H9 (cell line): Measurements from ENCODE around the gene BMP5. TPM values are rescaled to one million over a fixed set of nuclear protein-coding genes. Genes with fewer than 3 reads are reported as not detected.

ENCODE experiments used
- DNase-seq: peaks from one replicate; pipeline ENCODE4 v3.0.0-alpha.2; 2017
- H2AFZ ChIP-seq: one replicate; pipeline ENCODE4 v1.6.1; 2013; ENCODE audit warnings: mild to moderate bottlenecking, low read length, control low read depth, moderate library complexity
- H2AK5ac ChIP-seq: 2 replicates; pipeline ENCODE4 v1.6.1; 2013; ENCODE audit warnings: low read length, control low read depth, mixed read lengths; ENCODE audit not compliant: insufficient read length
- H2BK120ac ChIP-seq: one replicate; pipeline ENCODE4 v1.6.1; 2013; ENCODE audit warnings: low read depth, mild to moderate bottlenecking, low read length, control low read depth, inconsistent platforms; ENCODE audit not compliant: poor library complexity, severe bottlenecking
- H2BK12ac ChIP-seq: 2 replicates; pipeline ENCODE4 v1.6.1; 2013; ENCODE audit warnings: low read length, control low read depth, mixed read lengths, low read depth; ENCODE audit not compliant: insufficient read length
- H2BK15ac ChIP-seq: 2 replicates; pipeline ENCODE4 v1.6.1; 2013; ENCODE audit warnings: low read depth, low read length, control low read depth
- H2BK20ac ChIP-seq: one replicate; pipeline ENCODE4 v1.6.1; 2013; ENCODE audit warnings: low read depth, mild to moderate bottlenecking, low read length, control low read depth, inconsistent platforms; ENCODE audit not compliant: poor library complexity, severe bottlenecking
- H2BK5ac ChIP-seq: 2 replicates; pipeline ENCODE4 v1.6.1; 2013; ENCODE audit warnings: low read length, control low read depth, mixed read lengths; ENCODE audit not compliant: insufficient read length
- H3K14ac ChIP-seq: 2 replicates; pipeline ENCODE4 v1.6.1; 2013; ENCODE audit warnings: low read length, control low read depth; ENCODE audit not compliant: insufficient read depth
- H3K18ac ChIP-seq: 2 replicates; pipeline ENCODE4 v1.6.1; 2013; ENCODE audit warnings: low read depth, mild to moderate bottlenecking, mixed read lengths, low read length, control low read depth; ENCODE audit not compliant: insufficient read length
- H3K23ac ChIP-seq: 2 replicates; pipeline ENCODE4 v1.6.1; 2013; ENCODE audit warnings: low read length, control low read depth, mixed read lengths, low read depth; ENCODE audit not compliant: insufficient read length
- H3K23me2 ChIP-seq: 2 replicates; pipeline ENCODE4 v1.6.1; 2013; ENCODE audit warnings: low read depth, mild to moderate bottlenecking, mixed read lengths, low read length, control low read depth; ENCODE audit not compliant: insufficient read length, poor library complexity, severe bottlenecking
- H3K27ac ChIP-seq: 2 replicates; pipeline ENCODE4 v1.5.1; 2013; ENCODE audit warnings: low read length, control low read depth, mixed read lengths, low read depth; ENCODE audit not compliant: insufficient read length
- H3K27me3 ChIP-seq: 2 replicates; pipeline ENCODE4 v1.6.1; 2013; ENCODE audit warnings: low read length, control low read depth, inconsistent platforms; ENCODE audit not compliant: insufficient read depth
- H3K4ac ChIP-seq: 2 replicates; pipeline ENCODE4 v1.6.1; 2013; ENCODE audit warnings: low read depth, mild to moderate bottlenecking, control low read depth, inconsistent platforms, low read length, moderate library complexity
- H3K4me1 ChIP-seq: 2 replicates; pipeline ENCODE4 v1.6.1; 2013; ENCODE audit warnings: low read length, control low read depth, inconsistent platforms; ENCODE audit not compliant: insufficient read depth
- H3K4me2 ChIP-seq: 2 replicates; pipeline ENCODE4 v1.6.1; 2013; ENCODE audit warnings: low read length, control low read depth, mixed read lengths; ENCODE audit not compliant: insufficient read length, insufficient read depth
- H3K56ac ChIP-seq: 2 replicates; pipeline ENCODE4 v1.6.1; 2013; ENCODE audit warnings: low read depth, mild to moderate bottlenecking, mixed read lengths, low read length, control low read depth; ENCODE audit not compliant: insufficient read length
- H3K79me1 ChIP-seq: 2 replicates; pipeline ENCODE4 v1.6.1; 2013; ENCODE audit warnings: low read depth, mild to moderate bottlenecking, moderate library complexity, low read length, control low read depth, inconsistent platforms; ENCODE audit not compliant: insufficient read depth, poor library complexity, severe bottlenecking
- H3K79me2 ChIP-seq: 2 replicates; pipeline ENCODE4 v1.6.1; 2013; ENCODE audit warnings: low read length, control low read depth, inconsistent platforms; ENCODE audit not compliant: insufficient read depth
- H3K9ac ChIP-seq: 2 replicates; pipeline ENCODE4 v1.6.1; 2013; ENCODE audit warnings: low read length, control low read depth, mixed read lengths; ENCODE audit not compliant: insufficient read length; ENCODE audit errors: extremely low read depth
- H3K9me3 ChIP-seq: one replicate; pipeline ENCODE4 v1.6.1; 2013; ENCODE audit warnings: low read depth, low read length, inconsistent platforms; ENCODE audit not compliant: control insufficient read depth
- H3T11ph ChIP-seq: one replicate; pipeline ENCODE4 v1.6.1; 2013; ENCODE audit warnings: mild to moderate bottlenecking, low read length, control low read depth, inconsistent platforms
- H4K20me1 ChIP-seq: one replicate; pipeline ENCODE4 v1.6.1; 2013; ENCODE audit not compliant: control insufficient read depth, insufficient read length, insufficient read depth
- H4K5ac ChIP-seq: 2 replicates; pipeline ENCODE4 v1.6.1; 2013; ENCODE audit warnings: low read depth, mild to moderate bottlenecking, mixed read lengths, low read length, control low read depth; ENCODE audit not compliant: insufficient read length
- H4K8ac ChIP-seq: replicated peaks from 2 replicates; pipeline ENCODE4 v1.6.1; 2013; ENCODE audit warnings: low read length, control low read depth, mixed read lengths, low read depth; ENCODE audit not compliant: insufficient read length
- H4K91ac ChIP-seq: 2 replicates; pipeline ENCODE4 v1.6.1; 2013; ENCODE audit warnings: low read depth, mild to moderate bottlenecking, moderate library complexity, mixed read lengths, low read length, control low read depth; ENCODE audit not compliant: insufficient read length
- H3K27ac Mint-ChIP-seq, 3 experiments: 2 replicates in 2 of 3; 3 replicates in 1 of 3; pipeline ENCODE4 v1.8.0; 2020 to 2021; ENCODE audit warnings: mixed read lengths in 3 of 3, mild to moderate bottlenecking in 1 of 3, moderate library complexity in 1 of 3
- H3K27me3 Mint-ChIP-seq: 2 replicates; pipeline ENCODE4 v1.8.0; 2021; ENCODE audit warnings: low read depth, mild to moderate bottlenecking, moderate library complexity, mixed read lengths
- H3K36me3 Mint-ChIP-seq, 3 experiments: 2 replicates in 2 of 3; 3 replicates in 1 of 3; pipeline ENCODE4 v1.8.0; 2020 to 2021; ENCODE audit warnings: low read depth in 3 of 3, mixed read lengths in 3 of 3; ENCODE audit not compliant: insufficient read depth in 1 of 3
- H3K4me1 Mint-ChIP-seq, 2 experiments: 2 replicates each; pipeline ENCODE4 v1.8.0; 2020; ENCODE audit warnings: mixed read lengths in 2 of 2
- H3K4me3 Mint-ChIP-seq, 2 experiments: 2 replicates in 1 of 2; 3 replicates in 1 of 2; pipeline ENCODE4 v1.8.0; 2020 to 2021; ENCODE audit warnings: mild to moderate bottlenecking in 2 of 2, mixed read lengths in 2 of 2, moderate library complexity in 1 of 2
- H3K9me3 Mint-ChIP-seq, 2 experiments: 2 replicates in 1 of 2; 3 replicates in 1 of 2; pipeline ENCODE4 v1.8.0; 2020; ENCODE audit warnings: mild to moderate bottlenecking in 2 of 2, mixed read lengths in 2 of 2, moderate library complexity in 1 of 2
- WGBS: extraction: QIAGEN DNeasy Blood & Tissue Kit; methylation state at CpG from one replicate; pipeline ENCODE4 v1.1.7; 2013; ENCODE audit warnings: missing lambda C conversion rate, low lambda C conversion rate, mixed read lengths; ENCODE audit not compliant: insufficient read length; ENCODE audit errors: extremely low coverage; 5-methylcytosine and 5-hydroxymethylcytosine counted together
- total RNA-seq: library from RNA; stranded (reverse); gene quantifications from 2 replicates; pipeline ENCODE4 v1.2.1, GENCODE V29; 2021
- TF ChIP-seq, protein P1 (sequence below): fragments of 200-600 bp; sonication (generic); conservative IDR thresholded peaks from 3 replicates; pipeline ENCODE4 v1.8.0; 2021; ENCODE audit warnings: antibody characterized with exemption, mild to moderate bottlenecking

Gene BMP5
- total RNA-seq, 1 experiment from 2014 or later: not detected

DNA sequence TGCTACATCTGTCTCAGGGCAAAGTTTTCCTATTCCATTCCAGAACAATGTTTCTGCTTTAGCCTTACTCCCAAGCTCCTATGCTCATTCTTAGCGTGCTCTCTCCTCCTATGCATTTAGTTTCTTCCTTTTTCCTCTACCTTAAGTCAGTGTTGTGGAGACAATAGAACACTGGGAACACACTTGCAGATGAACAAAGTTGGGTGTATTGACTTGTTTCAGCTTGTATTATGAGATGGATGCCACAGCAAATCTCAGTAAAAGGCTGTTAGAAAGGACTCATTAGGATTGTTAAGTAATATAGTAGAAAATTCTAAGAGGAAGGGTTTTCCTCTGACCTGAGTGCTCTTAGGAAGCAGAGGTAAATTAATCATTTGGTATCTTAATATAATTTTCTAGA lies 48.4 kb downstream of the BMP5 start:
- Mint-ChIP-seq H3K36me3 (no peaks in the 10 kb centered on the region), H3K4me3 (no peak overlapping the region), H3K27me3 (no peaks in the 10 kb centered on the region), H3K4me1 (peaks cover 7 to 10% of the 10 kb centered on the region in 2 experiments; a peak in 3 of 4 replicates), H3K27ac (peak overlapping the region in 1 of 3 experiments; percentile 54; a peak in 1 of 7 replicates), H3K9me3 (no peaks in the 10 kb centered on the region)
- TF ChIP-seq, protein P1, sequence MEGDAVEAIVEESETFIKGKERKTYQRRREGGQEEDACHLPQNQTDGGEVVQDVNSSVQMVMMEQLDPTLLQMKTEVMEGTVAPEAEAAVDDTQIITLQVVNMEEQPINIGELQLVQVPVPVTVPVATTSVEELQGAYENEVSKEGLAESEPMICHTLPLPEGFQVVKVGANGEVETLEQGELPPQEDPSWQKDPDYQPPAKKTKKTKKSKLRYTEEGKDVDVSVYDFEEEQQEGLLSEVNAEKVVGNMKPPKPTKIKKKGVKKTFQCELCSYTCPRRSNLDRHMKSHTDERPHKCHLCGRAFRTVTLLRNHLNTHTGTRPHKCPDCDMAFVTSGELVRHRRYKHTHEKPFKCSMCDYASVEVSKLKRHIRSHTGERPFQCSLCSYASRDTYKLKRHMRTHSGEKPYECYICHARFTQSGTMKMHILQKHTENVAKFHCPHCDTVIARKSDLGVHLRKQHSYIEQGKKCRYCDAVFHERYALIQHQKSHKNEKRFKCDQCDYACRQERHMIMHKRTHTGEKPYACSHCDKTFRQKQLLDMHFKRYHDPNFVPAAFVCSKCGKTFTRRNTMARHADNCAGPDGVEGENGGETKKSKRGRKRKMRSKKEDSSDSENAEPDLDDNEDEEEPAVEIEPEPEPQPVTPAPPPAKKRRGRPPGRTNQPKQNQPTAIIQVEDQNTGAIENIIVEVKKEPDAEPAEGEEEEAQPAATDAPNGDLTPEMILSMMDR: no peak
- no peaks in the 10 kb centered on the region for H4K20me1 ChIP-seq
- no CpG with 5 or more reads among the region's 1 CpG for WGBS
- no peak overlapping the region for H4K5ac ChIP-seq
- no peak overlapping the region for H2BK120ac ChIP-seq
- H3K23me2 ChIP-seq: no peaks in the 10 kb centered on the region
- no peak for DNase-seq
- no peak overlapping the region for H2AFZ ChIP-seq
- H2BK20ac ChIP-seq: no peak overlapping the region
- H3T11ph ChIP-seq: no peak overlapping the region
- no peak overlapping the region for H2BK5ac ChIP-seq
- no peak overlapping the region for H4K8ac ChIP-seq
- H3K4me2 ChIP-seq: no peak overlapping the region
- no peaks in the 10 kb centered on the region for H3K79me1 ChIP-seq
- no peak overlapping the region for H3K9ac ChIP-seq
- H3K23ac ChIP-seq: no peak overlapping the region
- H3K56ac ChIP-seq: no peak overlapping the region
- no peaks in the 10 kb centered on the region for H3K27me3 ChIP-seq
- no peak overlapping the region for H3K27ac ChIP-seq
- no peak overlapping the region for H4K91ac ChIP-seq
- H3K18ac ChIP-seq: no peak overlapping the region
- no peaks in the 10 kb centered on the region for H3K9me3 ChIP-seq
- H2AK5ac ChIP-seq: no peak overlapping the region
- H3K4me1 ChIP-seq: no peaks in the 10 kb centered on the region
- H2BK12ac ChIP-seq: no peak overlapping the region
- no peak overlapping the region for H3K14ac ChIP-seq
- H3K79me2 ChIP-seq: no peaks in the 10 kb centered on the region
- no peak overlapping the region for H3K4ac ChIP-seq
- H2BK15ac ChIP-seq: no peak overlapping the region
